Tibial nerve (tissue), 4 donors: ENCODE data around the gene TENM4. TPM values are rescaled to one million over a fixed set of nuclear protein-coding genes. Genes with fewer than 3 reads are reported as not detected.

Experiments
- DNase-seq, 2 donors: peaks; one replicate each; pipeline ENCODE4 v3.0.0-alpha.2; 2019; ENCODE audit warnings: low spot score in 2 of 2
- H3K27ac ChIP-seq, 4 donors: fragments of 200-600 bp; sonication (generic) in 3 of 4; one replicate each; pipeline ENCODE4 v1.5.1; 2017 to 2019; ENCODE audit warnings: mild to moderate bottlenecking in 1 of 4
- H3K27me3 ChIP-seq, 2 donors: fragments of 200-600 bp; sonication (generic) in 1 of 2; one replicate each; pipeline versions ENCODE4 v1.5.1 to v1.6.0; 2017 to 2019
- H3K36me3 ChIP-seq, 3 donors: fragments of 200-600 bp; sonication (generic); one replicate each; pipeline ENCODE4 v1.5.1; 2018 to 2019
- H3K4me1 ChIP-seq, 4 donors: fragments of 200-600 bp; sonication (generic) in 3 of 4; one replicate each; pipeline ENCODE4 v1.5.1; 2017 to 2019
- H3K4me3 ChIP-seq, 4 donors: fragments of 200-600 bp; sonication (generic) in 3 of 4; one replicate each; pipeline ENCODE4 v1.5.1; 2017 to 2019; ENCODE audit warnings: mild to moderate bottlenecking in 1 of 4, moderate library complexity in 1 of 4
- H3K9me3 ChIP-seq, 4 donors: fragments of 200-600 bp; sonication (generic) in 3 of 4; one replicate each; pipeline ENCODE4 v1.5.1; 2017 to 2019
- CTCF ChIP-seq, 5 experiments: fragments of 200-600 bp in 3 of 5; fragments of 450-650 bp in 2 of 5; sonication (generic) in 3 of 5; IDR thresholded peaks; one replicate each; pipeline ENCODE4 v1.5.1; 2016 to 2019; ENCODE audit warnings: antibody characterized with exemption in 5 of 5, mild to moderate bottlenecking in 3 of 5, moderate library complexity in 2 of 5
- EP300 ChIP-seq, 2 donors: sonication (generic); formaldehyde crosslinking; IDR thresholded peaks; one replicate each; pipeline ENCODE4 v1.6.1; 2017; ENCODE audit warnings: antibody characterized with exemption in 2 of 2, mild to moderate bottlenecking in 1 of 2
- POLR2A ChIP-seq, 2 donors: fragments of 450-650 bp; IDR thresholded peaks; one replicate each; pipeline ENCODE4 v1.6.1; 2017; ENCODE audit warnings: antibody characterized with exemption in 2 of 2, mild to moderate bottlenecking in 2 of 2, moderate library complexity in 2 of 2
- WGBS, 2 donors: methylation state at CpG; one replicate each; pipeline ENCODE4 v1.1.5; 2018; 5-methylcytosine and 5-hydroxymethylcytosine counted together
- total RNA-seq, 4 donors: library from RNA; depleted of rRNA; stranded (reverse); fragments of >200 nt; gene quantifications; one replicate each; pipeline ENCODE4 v1.1.0, GENCODE V29; 2016

Gene TENM4
- total RNA-seq, 4 donors from 2014 or later = 15.3 to 36.3 (median 19.6) TPM

DNA sequence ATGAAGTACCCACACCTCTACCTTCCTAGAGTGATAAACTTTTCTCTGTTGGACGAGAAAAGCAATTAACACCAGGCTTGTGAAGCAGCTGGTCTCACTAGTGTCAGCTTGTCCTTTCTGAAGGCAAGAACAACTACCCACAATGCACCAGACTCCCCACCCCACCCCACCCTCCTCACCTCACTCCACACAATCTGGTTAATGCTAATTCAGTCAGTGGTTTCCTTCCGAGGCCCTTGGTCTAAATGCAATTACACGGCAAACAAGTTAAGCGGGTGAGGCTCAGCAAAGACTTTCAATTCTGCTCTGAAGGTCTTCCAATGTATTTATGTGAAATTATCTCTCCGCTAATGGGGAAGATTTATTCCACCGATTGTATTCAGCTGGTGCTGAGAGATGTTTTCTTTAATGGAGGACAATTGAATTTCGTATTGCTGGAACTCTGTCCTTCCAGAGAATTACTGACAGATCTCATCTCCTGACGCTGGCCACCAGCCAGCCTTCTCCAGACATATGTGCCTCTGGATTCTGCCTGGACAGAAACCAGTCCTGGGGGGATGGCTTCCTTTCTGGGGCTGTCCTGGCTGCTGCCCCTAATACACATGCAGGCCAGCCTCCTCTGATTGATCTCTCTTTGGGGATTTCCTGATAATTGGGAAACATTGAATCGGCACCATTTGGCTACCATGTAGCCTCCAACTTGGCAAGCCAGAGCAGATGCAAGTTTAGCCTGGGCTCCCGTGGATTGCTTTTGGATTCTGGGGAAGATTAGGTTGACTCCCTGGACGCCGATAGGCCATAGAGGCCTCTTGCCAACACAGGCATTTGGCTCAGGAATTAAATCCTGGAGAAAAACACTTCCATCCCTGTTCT, 700.4 kb downstream of the TENM4 start:
- no peaks in the 10 kb centered on the region for H3K9me3 ChIP-seq
- H3K36me3 ChIP-seq = no peaks in the 10 kb centered on the region
- no peaks in the 10 kb centered on the region for H3K4me1 ChIP-seq
- no peak for DNase-seq
- 72 to 76% methylated on average over 12 of the region's 12 CpGs for WGBS, 2 donors
- no peak overlapping the region for H3K27ac ChIP-seq
- TF ChIP-seq EP300 (IDR thresholded peaks at IDR 0.05) (no peak), CTCF (IDR thresholded peaks at IDR 0.05) (no peak), POLR2A (IDR thresholded peaks at IDR 0.05) (no peak)
- H3K27me3 ChIP-seq = no peaks in the 10 kb centered on the region
- H3K4me3 ChIP-seq = no peak overlapping the region

DNA sequence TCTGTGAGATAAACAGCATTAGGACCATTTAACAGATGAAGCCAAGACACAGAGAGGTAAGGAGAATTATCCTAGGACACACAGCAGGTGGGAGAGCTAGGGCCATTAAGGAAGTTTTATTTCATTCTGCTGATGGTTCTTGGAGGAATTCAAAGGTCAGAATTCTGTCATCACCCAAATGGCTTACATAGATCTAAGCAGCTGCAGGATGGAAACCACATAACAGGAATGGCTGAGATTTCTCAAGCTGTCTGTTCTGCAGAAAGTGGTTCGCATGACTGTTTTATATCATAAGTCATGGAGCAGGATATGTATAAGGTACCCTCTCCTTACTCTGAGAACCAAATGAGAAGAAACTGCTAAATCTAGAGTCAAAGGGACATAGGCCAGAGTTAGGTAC, 702.9 kb downstream of the TENM4 start:
- Histone ChIP-seq H3K27me3 (no peaks in the 10 kb centered on the region), H3K36me3 (no peaks in the 10 kb centered on the region), H3K9me3 (no peaks in the 10 kb centered on the region), H3K27ac (no peak overlapping the region), H3K4me3 (no peak overlapping the region), H3K4me1 (no peaks in the 10 kb centered on the region)
- 83 to 96% methylated on average over 1 of the region's 1 CpG for WGBS, 2 donors
- no peak for TF ChIP-seq EP300 (IDR thresholded peaks at IDR 0.05)
- no peak for TF ChIP-seq CTCF (IDR thresholded peaks at IDR 0.05)
- TF ChIP-seq POLR2A (IDR thresholded peaks at IDR 0.05) = no peak
- DNase-seq = no peak

DNA sequence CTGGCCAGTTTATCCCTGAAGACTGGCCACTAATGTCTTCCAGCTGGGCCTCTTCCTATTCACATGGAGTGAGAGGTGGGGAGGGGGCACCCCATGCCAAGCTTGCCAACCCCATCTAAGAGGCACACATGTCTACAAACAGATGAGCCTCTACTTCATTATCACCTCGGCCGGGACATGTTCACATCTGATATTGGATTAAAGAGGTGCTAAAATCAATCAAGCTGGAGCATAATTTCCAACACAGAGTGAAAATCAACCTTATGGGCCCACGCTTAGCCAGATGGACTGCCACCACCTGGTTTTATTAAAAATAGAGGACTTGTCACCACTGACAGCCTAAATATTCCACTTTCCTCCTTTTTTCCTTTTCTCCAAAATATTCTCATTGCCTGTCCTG, 703.5 kb downstream of the TENM4 start:
- Histone ChIP-seq H3K9me3 (no peaks in the 10 kb centered on the region), H3K27ac (no peak overlapping the region), H3K36me3 (no peaks in the 10 kb centered on the region), H3K4me3 (no peak overlapping the region), H3K4me1 (no peaks in the 10 kb centered on the region), H3K27me3 (no peaks in the 10 kb centered on the region)
- TF ChIP-seq POLR2A (IDR thresholded peaks at IDR 0.05) (no peak), EP300 (IDR thresholded peaks at IDR 0.05) (no peak), CTCF (IDR thresholded peaks at IDR 0.05) (no peak)
- DNase-seq = no peak
- 91 to 96% methylated on average over 3 of the region's 3 CpGs for WGBS, 2 donors

DNA sequence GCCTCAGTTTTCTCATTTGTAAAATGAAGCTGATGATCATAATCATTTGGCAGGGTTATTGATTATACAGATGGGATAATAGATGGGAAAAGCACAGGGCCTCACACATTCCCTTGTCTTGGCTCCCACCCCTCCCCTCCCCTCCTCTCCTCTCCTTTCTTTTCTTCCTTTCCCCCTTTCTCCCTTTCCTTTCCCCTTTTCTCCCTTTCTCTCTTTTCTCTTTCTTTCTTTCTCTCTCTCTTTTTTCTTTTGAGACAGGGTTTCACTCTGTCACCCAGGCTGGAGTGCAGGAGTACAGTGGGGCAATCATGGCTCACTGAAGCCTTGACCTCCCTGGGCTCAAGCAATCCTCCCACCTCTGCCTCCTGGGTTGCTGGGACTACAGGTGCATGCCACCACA, 705.1 kb downstream of the TENM4 start:
- H3K4me1 ChIP-seq = no peaks in the 10 kb centered on the region
- no peak for TF ChIP-seq EP300 (IDR thresholded peaks at IDR 0.05)
- TF ChIP-seq CTCF (IDR thresholded peaks at IDR 0.05) = no peak
- no peak for TF ChIP-seq POLR2A (IDR thresholded peaks at IDR 0.05)
- no peaks in the 10 kb centered on the region for H3K27me3 ChIP-seq
- no peak overlapping the region for H3K4me3 ChIP-seq
- no peaks in the 10 kb centered on the region for H3K9me3 ChIP-seq
- H3K27ac ChIP-seq = no peak overlapping the region
- no peaks in the 10 kb centered on the region for H3K36me3 ChIP-seq
- no peak for DNase-seq

DNA sequence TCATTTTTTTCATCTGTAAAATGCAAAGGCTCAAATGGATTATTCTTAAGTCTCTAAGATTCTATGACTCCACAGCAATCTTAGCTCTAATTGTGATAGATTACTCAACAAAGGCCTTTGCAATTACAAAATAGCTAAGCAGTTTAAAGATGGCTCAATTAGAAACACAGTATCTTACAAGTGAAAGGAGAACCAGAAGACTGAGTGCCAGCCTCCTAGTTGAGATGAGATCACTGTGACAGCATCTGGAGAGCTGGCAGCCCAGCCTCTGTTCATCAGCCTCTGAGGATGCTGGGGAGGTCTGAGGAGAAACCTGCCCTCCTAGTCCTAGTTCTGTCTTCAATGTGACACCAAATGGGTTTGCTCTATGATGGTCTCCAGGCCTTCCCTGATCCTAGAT, 707.8 kb downstream of the TENM4 start:
- H3K36me3 ChIP-seq = no peaks in the 10 kb centered on the region
- TF ChIP-seq EP300 (IDR thresholded peaks at IDR 0.05) = no peak
- TF ChIP-seq CTCF (IDR thresholded peaks at IDR 0.05) = no peak
- no peak for TF ChIP-seq POLR2A (IDR thresholded peaks at IDR 0.05)
- no peak overlapping the region for H3K27ac ChIP-seq
- no peak for DNase-seq
- no peak overlapping the region for H3K4me3 ChIP-seq
- no peaks in the 10 kb centered on the region for H3K9me3 ChIP-seq
- no peaks in the 10 kb centered on the region for H3K27me3 ChIP-seq
- H3K4me1 ChIP-seq = no peaks in the 10 kb centered on the region
